GM12875 (cell line): ENCODE measurements around the gene GPC3.
"Not testable (repeated sequence)": the region's sequence is repeated elsewhere in the genome, so short reads cannot be mapped to it uniquely, and the experiment has no call there.

Experiments
- H3K4me3 ChIP-seq: one replicate; pipeline ENCODE4 v1.5.1; 2011; ENCODE audit warnings: low read depth, low read length, control low read depth
- CTCF ChIP-seq: IDR thresholded peaks from 2 replicates; pipeline ENCODE4 v1.5.1; 2011; ENCODE audit warnings: low read depth, mild to moderate bottlenecking, control low read depth, inconsistent platforms, low read length, moderate library complexity, borderline replicate concordance; ENCODE audit not compliant: insufficient read depth

Gene GPC3

GRCh38 chrX:133535066-133535465 is 450.3 kb downstream of the GPC3 start:
- no peak overlapping the region for H3K4me3 ChIP-seq
- no peak for TF ChIP-seq CTCF

DNA sequence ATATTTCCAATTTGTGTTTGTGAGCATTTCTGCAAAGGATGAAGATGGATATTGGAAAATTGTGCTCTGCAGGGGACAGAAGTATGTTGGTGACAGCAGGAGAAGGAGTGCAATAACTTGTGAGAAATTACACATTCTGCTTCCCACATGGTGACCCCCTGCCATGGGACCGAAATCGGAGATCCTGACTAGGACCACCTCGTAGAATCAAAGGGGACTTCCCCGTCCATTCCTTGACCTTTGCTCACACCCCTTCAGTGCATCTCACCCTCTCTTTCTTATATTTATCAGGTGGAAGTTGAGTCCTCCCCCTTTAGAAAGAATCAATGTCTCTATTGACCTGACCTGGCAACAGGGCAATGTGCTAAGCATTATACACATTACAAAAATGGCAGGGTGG is 451.2 kb downstream of the GPC3 start:
- no peak overlapping the region for H3K4me3 ChIP-seq
- no peak for TF ChIP-seq CTCF

DNA sequence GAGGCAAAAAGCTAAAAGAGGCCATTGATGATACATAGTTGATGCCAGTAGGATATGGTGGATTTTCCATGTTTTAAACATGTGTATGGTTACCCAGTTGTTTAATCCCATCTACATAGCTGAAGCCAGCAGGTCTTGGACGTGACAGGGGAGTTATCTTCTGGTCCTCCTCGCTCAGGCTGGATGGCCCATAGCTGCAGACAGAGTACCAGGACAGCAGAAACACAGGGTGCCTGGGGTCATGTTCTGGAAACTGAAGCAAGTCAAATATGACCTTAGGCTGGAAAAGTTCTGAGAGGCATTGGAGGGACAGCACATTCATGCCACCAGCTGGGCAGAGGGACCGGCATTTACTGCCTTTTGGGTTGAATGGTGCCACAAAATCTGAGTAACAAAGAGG is 452.1 kb downstream of the GPC3 start:
- no peak for TF ChIP-seq CTCF
- no peak overlapping the region for H3K4me3 ChIP-seq

DNA sequence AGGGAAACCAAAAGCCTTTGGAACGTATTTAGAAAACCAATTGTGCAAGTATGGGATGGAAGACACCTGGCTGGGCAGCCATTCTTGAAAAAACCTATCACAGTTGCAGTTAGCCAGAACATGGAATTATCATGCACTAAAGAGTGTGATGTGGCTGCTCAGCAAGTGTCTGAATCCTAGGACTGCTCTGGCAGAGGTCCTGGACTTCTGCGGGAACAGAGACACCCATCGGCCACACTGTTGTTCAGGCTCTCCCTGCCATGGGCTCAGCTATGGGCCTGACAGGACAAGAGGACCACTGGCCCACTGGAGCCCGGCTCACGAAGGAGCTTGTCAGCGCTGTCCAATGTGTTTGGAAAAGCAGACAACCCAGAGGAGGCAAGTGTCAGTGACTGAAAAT is 454.4 kb downstream of the GPC3 start:
- TF ChIP-seq CTCF: no peak

GRCh38 chrX:133529578-133529977 is 455.8 kb downstream of the GPC3 start:
- TF ChIP-seq CTCF: no peak
- no peak overlapping the region for H3K4me3 ChIP-seq

More for the DNA sequence above, 454.4 kb downstream of the GPC3 start:
- H3K4me3 ChIP-seq: no peak overlapping the region

- TF ChIP-seq CTCF: no peak
- no peak overlapping the region for H3K4me3 ChIP-seq
Observed at GRCh38 chrX:133527825-133528224, 457.6 kb downstream of the GPC3 start.

GRCh38 chrX:133527415-133527814 is 458.0 kb downstream of the GPC3 start:
- H3K4me3 ChIP-seq: no peak overlapping the region
- TF ChIP-seq CTCF: no peak

- not testable (repeated sequence) for H3K4me3 ChIP-seq
Observed at GRCh38 chrX:133526773-133527172, 458.6 kb downstream of the GPC3 start.
